GM18861 (cell line): ENCODE results near the gene KRT14.
"Not testable (repeated sequence)": the region's sequence is repeated elsewhere in the genome, so short reads cannot be mapped to it uniquely, and the experiment has no call there.

Experiments used
- ATAC-seq: cut with Tn5 transposase; IDR thresholded peaks from one replicate; pipeline ENCODE4 v1.9.1; 2021; ENCODE audit not compliant: unreplicated experiment

The KRT14 gene

GRCh38 chr17:41586863-41587495 lies at the start of gene KRT14:
Gene KRT14, minus strand, starts transcription at chr17:41586895. Its CDS starts 61 bp downstream, at chr17:41586834.
- ATAC-seq, result no peak

DNA sequence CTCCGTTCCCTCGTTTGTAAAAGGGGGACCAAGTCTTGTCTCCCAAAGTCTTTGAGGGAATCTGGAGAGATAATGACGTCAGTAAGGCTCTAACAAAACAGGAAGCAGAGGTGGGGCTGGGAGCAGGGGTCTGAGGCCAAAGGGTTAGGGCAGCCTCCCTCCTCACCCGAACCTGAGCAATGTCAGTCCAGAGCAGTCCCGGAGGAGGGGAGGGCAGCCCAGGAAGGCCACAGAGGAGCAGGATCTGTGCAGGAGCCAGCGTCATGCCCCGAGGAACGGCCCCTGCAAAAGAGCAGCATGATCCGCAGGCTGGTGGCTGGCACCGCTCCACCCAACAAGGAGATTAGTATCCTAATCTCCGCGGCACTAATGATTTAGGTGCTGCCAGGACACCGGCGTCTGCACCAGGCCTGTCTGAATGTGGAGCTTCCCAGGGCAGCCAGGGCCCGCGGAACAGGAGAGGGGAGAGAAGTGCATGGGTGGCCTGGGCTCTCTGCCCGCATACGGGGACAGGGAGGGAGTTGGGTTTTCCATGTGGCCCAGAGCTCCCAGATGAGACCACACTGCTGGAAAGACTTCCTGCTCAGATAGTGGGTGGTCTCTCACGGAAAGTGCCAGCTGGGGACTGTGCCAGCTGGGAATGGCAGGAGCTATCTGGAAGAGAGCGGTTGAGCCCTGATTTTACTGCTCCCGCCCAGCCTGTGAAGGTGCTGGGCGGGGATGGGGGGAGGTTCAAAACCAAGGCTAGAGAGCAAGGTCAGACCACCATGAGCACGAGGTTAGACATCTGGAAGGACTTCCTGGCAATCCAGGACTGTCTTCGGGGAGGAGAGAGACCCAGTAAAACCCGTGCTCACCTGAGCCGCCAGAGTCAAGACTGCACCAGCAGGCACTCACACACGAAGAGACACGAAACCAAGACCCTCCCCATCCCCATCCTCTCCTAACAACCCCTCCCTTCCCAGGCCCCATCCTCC lies 48.7 kb upstream of the KRT14 start:
- no peak for ATAC-seq

- no peak for ATAC-seq
These were observed 47.9 kb upstream of the KRT14 start for GRCh38 chr17:41634639-41635038.

- ATAC-seq, result no peak
These were observed 47.0 kb upstream of the KRT14 start for GRCh38 chr17:41633556-41634199.

DNA sequence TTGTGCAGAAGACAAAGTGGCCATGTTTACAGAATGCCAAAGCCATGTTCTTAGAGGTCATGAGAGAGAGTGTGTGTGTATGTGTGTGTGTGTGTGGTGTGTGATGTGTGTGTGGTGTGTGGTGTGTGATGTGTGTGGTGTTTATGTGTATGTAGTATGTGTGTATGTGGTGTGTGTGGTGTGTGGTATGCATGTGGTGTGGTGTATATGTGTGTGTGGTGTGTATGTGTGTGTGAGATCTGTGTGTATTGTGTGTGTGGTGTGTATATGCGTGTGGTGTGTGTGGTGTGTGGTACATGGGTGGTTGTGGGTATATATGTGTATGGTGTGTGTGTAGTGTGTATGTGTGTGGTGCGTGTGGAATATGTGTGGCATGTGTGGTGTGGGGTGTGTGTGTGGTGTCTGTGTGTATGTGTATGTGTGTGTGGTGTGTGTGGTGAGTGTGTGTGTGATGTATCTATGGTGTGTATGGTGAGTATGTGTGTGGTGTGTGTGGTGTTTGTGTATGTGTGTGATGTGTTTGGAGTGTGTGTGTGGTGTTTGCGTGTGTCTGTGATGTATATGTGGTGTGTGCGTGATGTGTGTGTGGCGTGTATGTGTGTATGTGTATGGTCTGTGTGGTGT lies 45.9 kb upstream of the KRT14 start:
- ATAC-seq, result no peak

GRCh38 chr17:41631898-41632285 lies 45.2 kb upstream of the KRT14 start:
- ATAC-seq, result no peak

GRCh38 chr17:41631025-41631897 lies 44.6 kb upstream of the KRT14 start:
- no peak for ATAC-seq

GRCh38 chr17:41629826-41630670 lies 43.4 kb upstream of the KRT14 start:
- ATAC-seq, result no peak

DNA sequence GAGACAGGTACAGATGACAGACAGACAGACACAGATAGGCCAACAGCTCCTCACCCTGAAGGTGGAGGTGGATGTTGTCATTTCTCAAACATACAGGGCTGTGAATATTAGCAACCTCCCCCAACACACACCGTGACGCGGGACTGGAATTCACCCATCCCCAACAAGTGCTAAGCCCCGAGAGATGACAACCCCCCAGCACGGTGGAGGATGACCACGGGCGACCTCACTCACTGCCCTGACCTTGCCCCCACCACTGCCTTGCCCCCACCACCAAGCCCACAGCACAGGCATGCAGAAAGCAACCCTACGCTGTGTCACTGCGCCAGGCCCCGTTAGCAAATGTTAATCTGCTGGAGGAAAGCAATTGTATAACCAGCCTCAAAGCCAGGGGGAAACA lies 42.6 kb upstream of the KRT14 start:
- ATAC-seq, result no peak

DNA sequence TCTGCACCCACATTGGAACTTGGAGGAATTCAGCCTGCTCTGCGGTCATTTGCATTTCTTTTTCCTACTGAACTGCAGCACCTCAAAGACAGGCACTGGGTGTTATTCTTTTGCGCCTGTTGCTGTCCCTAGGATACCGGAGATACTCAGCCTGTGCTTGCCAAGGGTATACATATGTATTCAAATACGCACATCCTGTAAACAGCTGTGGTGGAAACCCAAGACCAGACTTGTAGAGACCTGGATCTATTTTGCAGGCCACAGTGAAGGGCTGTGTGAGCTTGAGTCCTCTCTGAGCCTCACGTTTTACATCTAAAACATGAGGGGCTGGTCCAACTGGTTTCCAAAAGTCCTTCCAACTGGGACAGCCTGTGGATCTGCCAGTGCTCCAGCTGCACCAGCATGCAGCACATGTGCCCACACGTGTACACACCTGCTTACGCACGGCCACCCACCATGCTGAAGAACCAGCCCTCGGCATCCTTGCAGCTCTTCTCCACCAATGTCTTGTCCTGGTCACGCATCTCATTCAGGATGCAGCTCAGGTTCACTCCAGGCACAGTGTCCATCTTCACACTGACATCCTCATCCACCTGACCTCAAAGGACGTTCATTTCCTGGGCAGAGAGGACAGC lies 42.0 kb upstream of the KRT14 start:
- not testable (repeated sequence) for ATAC-seq

GRCh38 chr17:41628073-41628370 lies 41.3 kb upstream of the KRT14 start:
- ATAC-seq, result not testable (repeated sequence)

- no peak for ATAC-seq
These were observed 40.8 kb upstream of the KRT14 start for GRCh38 chr17:41627316-41628072.

GRCh38 chr17:41626914-41627295 lies 40.2 kb upstream of the KRT14 start:
- ATAC-seq, result not testable (repeated sequence)

DNA sequence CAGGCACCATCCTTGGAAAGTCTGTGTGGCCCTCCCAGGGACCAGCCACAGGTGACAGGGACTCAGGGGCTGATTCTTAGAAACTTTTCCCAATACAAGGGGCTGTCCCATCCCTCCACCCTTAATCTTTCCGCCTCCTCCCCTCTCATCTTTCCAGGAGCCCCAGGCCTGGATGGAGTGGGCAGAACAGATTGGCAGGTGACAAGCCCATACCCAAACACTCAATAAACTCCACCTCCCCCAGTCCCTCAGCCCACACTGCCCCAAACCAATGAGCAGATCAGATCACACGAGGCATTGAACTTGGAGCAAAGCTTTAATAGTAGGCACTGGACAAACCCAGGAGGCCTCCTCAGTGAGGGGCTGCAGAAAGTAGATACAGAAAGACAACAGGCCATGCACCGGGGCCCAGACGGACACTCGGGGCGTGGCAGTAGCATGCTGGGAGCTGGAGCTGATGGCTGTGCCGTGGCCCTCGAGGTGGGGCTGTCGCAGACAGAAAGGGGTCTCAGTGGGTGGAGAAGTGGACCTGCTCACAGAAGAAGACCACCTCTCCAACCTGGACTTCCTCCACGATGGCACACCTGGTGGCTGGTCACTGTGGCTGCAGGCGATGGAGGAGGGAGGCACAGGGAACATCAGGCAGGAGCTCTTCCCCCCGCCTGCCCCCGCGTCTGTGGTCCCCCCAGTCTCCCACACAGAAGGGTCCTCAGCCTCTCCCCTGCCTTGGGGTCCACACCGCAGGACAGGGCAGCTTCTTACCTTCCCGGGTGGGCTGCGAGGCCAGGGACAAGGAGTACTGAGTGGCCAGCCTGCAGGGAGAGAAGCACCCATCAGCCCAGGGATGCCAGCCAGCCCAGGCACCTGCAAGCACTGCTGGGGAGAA lies 39.6 kb upstream of the KRT14 start:
- not testable (repeated sequence) for ATAC-seq

DNA sequence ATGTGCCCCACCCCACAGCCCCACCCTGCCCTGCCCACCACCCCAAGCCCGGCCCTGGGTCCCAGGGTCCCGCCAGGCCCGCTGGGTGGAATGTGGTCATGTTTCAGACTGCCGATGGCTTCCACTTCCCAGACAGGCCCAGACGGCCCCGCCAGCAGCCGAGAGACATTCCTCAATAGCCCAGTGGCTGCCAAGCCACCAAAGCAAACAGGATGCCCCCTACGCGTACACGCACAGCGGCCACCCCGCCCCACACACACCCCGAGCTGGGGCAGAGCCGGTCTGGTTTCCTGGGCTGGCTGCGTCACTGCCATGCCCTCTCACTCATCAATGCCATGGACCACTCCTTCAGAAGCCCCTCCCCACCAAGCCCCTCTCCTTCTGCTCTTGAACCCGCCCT lies 38.9 kb upstream of the KRT14 start:
- ATAC-seq, result no peak

DNA sequence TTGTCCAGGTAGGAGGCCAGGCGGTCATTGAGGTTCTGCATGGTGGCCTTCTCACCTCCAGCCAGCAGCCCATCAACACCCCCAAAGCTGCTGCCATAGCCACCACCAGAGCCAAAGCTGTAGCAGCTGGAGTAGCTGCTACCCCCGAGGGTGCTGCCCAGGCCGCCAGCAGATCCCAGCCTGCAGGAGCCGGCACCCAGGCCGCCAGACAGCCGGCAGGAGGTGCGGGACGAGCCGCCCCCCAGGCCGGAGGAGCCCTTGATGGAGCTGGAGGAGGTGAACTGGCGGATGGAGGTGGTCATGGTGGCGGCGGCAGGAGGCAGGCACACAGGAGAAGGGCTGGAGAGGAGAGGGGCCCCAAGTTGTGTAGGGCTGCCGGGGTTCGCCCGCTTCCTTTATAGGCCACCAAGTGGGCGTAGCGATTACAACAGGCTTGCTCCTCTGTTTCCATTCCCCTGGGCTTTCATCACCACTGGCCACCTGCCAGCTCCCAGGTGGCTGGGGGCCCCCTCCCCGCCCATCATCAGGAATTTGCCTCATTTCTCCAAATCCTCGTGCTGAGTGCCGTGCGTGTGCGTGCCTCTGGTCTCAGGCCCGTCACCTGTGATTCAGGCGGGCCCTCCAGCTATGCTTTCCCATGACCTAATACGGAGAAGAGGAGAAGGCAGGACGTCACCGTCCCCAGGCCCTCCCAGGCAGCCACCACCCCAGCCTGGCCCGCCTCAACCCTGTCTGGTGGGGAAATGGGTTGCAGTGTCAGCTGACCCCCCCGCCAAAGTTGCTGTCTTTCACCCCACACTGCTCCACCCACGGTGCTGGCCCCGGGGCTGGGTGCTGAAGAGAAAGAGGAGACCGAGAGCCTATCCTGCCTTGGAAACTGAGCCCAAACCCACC lies 37.8 kb upstream of the KRT14 start, which contains the start of gene KRT17:
TSS of gene KRT17 (minus strand) at position 368 of the 894 bp plus-strand sequence. CDS start at position 302, 66 bp downstream.
- no peak for ATAC-seq
